CD4-positive, alpha-beta T cell treated with Interferon alpha-2 for 1 hour (primary cell): ENCODE data around the gene SH3RF1.
"Not testable (repeated sequence)": the region's sequence is repeated elsewhere in the genome, so short reads cannot be mapped to it uniquely, and the experiment has no call there.

Source experiments
- DNase-seq, 2 donors: peaks; one replicate each; pipeline ENCODE4 v3.0.0-alpha.2; 2020 to 2022

SH3RF1 gene

DNA sequence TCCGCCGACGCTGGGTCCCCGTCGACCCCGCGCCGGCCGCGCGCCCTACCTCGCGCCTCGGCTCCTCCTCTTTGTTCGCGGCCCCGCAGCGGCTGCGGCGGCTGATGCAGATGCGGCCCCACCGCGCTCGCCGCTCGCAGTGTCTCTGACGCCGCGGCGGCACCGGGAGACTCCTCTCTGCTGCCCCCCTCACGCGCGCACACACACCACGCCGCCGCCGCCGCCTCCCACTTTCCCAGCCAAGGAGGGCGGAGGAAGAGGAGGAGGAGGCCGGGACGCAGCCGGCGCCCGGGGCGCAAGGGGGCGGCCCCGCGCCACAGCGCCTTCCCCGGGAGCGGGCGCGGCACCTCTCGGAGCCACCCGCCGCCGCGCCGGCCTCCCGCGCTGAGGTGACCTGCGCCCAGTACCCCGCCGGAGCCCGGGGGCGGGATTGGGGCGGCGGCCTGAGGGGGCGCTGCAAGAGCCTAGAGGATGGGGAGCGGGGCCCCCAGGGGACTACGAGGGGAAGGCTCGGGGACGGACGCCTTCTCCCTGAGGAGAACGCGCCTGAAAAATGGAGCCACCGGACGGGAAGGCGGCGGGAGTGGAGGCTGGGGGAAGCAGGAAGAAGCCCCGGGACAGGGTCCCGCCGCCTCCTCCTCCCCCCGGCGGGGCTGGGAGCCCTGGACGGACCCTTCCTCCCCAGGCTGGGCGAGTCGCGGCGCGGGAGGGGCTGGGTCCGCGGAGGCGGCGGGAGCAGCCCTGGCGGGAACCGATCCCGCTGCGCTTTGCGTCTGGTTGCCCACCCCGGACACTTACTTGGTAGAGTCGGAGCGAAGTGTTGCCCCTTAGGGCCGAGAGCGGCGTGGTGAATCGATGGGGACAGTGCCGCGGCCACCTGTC lies at the start of gene SH3RF1:
Gene SH3RF1 (minus strand): TSS at position 147 of the 882 bp plus-strand sequence. CDS start 1,744 bp downstream, outside the sequence.
- peak; percentile 12 to 14 for DNase-seq

DNA sequence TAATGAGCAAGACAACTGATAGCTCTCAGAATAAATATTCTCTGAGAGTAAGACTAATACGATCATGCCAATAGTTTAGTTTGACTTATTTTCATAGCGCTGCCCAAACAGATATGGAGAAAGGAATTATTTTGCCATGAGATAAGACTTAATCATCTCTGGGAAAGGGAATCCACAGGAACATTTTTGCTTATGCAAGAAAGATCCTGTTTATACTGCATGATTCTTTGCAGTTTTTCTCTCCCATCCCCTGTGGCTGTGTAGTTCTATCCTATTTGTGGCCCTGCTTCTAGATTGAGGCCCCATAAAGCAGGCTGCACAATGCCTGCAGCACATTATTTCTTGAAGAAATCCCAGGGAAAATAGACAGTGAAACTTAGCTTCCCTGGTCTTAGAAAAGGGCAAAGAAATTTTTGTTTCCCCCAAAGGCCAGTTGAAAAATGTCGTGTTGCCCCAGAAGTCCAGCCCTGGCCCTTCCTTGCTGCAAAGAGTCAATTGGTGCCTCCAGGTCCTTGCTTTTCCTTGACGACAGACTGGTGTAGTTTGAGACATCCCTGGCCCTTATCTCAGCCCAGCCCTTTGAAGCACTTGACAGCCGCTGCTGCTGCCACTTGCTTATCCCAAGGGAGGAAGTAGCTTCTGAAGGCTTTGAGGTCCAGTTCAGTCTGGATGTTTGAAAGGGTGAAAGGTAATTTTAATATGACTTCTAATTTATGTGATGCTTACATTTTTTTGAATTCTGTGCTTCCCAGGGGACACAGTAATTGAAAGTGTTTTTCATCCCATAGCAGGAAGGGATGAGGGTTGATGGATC lies 45.0 kb upstream of the SH3RF1 start:
- no peak for DNase-seq

DNA sequence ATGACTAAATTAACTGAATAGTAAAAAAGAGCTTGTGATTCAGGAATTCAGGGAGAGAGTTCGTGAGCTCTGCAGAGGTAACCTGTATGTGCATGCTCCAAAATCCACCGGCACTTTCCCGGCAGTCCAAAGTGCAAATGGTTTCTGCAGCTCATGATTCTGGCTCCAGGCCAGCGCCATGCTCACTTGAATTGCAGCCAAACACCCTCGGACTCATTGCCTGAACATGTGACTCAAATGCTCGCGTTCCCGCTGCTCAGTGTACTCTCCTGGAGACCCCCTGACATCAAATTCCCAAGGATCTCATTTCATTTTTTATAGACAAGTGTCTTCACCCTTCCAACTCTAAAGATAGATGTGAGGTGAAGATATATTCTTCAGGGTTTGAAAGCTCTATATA lies 44.1 kb upstream of the SH3RF1 start:
- no peak for DNase-seq

- no peak for DNase-seq
Observed at GRCh38 chr4:169313732-169314131, 43.0 kb upstream of the SH3RF1 start.

- no peak for DNase-seq
Observed at GRCh38 chr4:169312690-169313422, 42.1 kb upstream of the SH3RF1 start.

DNA sequence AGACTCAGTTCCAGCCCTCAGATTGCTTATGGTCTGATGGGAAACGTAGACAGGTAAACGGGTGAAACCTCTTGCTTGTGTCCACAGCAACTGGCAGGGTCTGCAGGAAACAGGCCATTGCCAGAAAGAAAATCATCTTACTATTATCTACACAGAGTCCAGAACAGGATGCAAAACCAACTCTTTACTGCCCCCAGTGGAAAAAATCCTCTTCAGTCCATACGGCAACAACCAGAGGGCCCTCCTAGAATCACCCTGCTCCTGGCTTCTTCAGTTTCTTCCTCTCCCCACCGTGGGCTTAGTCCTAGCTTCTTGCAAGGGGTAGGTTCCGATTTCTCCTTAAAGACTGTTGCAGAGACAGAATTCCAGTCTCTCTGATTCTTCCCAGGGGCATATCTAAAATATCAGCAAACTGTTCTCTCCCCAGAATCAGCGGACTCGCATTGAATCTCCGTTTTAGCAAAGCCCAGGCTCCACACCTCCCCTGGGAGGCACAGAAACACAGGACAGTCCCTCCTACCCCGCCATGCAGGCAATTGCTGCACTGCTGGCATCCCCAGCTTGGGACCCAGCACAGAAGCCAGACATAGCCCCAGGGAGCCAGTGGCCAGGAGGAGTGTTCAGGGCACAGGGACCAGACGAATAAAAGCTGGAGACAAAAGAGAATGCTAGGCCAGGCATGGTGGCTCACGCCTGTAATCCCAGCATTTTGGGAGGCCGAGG lies 41.0 kb upstream of the SH3RF1 start:
- DNase-seq: peak; percentile 4 to 16

- no peak for DNase-seq
Observed at GRCh38 chr4:169309326-169309967, 38.7 kb upstream of the SH3RF1 start.

GRCh38 chr4:169307576-169307975 lies 36.8 kb upstream of the SH3RF1 start:
- DNase-seq: no peak

DNA sequence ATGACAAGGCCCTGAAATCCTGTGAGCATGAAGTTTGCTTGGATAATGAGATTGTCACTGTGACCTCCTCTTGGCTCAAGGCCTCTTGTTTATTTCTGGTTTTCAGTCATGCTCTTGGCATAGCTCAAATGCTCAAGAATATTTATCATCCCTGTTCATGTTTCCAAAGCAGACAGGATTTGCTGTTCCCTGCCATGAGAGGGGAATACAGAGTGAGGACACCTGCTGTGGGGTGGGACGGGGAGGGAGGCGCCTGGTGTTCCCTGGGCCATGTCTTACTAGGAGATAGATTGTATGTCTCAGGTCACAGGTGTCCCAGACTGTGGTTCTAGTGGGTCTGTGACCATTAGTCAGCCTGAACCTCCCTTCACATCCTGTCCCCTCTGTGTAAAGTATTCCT lies 34.9 kb upstream of the SH3RF1 start:
- DNase-seq: no peak

DNA sequence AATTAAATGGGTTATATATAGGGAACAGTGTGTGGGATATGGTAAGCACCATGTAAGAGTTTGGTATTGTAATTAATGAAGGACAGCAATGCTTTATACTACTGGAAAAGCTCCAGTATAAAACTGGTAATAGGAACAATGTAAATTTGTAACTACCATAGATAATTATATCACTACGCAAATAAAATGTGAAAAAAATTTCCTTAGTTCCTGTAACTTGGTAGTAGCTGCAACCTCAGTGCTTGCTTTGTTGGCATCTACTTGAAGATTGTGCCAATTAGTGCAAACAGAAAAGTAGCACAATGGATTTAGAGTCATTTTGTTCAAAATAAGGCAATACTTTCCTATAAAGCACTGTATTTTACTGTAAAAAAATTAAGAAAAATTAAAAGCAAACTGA lies 34.4 kb upstream of the SH3RF1 start:
- no peak for DNase-seq

- no peak for DNase-seq
Observed at GRCh38 chr4:169295822-169296221, 25.1 kb upstream of the SH3RF1 start.

DNA sequence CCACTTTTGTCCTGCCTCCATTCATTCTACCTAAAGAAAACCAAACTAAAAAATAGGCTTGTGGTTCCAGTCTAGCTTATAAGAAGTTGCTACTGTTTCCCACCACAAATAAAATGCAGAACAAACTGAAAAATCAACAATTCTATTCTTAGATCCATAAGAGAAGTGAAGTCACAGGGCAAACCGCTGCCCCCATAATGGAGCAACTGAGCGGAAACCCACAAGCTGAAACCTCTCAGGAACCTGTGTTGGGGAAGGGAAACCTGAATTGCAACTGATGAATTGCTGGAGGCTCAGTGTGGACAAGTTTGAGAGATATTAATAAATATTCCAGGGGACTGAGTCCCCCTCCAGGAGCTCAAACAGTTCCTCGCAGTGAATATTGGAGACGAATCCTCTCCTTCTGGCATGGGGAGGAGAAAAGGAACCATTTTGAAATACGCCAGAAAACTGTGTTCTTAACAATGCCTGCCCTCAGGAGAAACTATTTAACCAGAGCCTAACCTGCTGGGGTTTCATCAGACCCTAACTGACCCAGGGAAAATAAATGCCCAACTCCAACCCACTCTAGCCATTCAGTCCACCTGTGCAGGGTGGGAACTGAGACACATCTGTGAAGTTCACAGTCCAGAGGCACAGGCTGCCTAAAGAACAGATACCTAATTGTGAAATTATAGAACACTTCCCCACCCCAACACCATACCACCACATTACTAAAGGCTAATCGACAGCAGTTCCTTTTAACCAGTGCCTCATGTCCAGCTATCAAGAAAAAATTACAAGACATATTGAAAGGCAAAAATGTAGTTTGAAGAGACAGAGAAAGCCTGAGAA lies 22.8 kb upstream of the SH3RF1 start:
- peak; percentile 29 to 47 for DNase-seq

DNA sequence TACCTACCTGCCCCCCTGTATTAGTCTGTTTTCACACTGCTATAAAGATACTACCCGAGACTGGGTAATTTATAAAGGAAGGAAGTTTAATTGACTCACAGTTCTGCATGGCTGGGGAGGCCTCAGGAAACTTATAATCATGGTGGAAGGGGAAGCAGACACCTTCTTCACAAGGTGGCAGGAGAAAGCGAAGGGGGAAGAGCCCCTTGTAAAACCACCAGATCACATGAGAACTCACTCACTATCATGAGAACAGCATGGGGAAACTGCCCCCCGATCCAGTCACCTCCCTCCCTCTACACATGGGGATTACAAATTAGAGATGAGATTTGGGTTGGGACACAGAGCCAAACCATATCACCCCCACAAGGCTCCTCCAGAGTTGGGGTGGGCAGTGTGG lies 17.2 kb upstream of the SH3RF1 start:
- not testable (repeated sequence) for DNase-seq

GRCh38 chr4:169286562-169287301 lies 16.0 kb upstream of the SH3RF1 start:
- DNase-seq: no peak

DNA sequence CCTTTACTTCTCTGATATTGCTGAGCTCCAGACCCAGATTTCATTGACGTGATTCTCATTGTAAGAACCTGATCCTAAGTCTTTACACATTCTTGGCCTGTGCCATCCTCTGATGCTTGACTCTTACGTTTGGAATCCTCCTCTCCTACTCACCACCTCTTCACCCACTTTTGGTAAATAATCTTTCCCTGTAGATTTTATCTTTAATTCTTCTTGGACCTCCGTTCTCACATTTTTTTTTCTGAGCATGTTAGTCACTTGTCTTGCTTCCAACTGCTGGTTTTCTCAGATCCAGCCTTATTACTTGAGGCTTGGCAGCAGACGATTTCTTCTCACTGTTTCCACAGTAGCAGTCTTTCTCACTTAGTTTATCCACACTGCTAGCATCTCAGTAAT lies 12.4 kb upstream of the SH3RF1 start:
- no peak for DNase-seq

DNA sequence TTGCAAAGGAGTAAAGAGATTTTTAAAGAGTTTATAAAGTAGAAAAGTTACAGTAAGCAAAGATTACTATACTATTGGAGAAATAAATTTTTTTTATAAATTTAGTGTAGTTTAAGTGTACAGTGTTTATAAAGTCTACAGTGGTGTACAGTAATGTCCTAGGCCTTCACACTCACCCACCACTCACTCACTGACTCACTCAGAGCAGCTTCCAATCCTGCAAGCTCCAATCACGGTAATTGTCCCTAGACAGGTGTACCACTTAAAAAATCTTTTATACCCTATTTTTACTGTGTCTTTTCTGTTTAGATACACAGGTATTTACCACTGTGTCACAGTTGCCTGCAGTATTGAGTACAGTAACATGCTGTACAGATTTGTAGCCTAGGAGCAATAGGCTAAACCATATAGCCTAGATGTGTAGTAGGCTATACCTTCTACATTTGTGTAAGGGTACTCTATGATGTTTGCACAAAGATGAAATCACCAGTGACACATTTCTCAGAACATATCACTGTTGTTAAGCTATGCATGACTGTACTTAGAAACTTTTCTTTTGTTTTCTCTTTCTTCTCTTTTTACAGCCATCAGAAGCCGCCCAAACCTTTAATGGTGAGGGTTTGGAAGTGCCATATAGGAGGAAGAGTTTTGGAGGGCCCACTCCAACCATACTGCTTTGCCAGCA lies 11.8 kb upstream of the SH3RF1 start:
- no peak for DNase-seq

- no peak for DNase-seq
Observed at GRCh38 chr4:169279108-169279507, 8.4 kb upstream of the SH3RF1 start.

DNA sequence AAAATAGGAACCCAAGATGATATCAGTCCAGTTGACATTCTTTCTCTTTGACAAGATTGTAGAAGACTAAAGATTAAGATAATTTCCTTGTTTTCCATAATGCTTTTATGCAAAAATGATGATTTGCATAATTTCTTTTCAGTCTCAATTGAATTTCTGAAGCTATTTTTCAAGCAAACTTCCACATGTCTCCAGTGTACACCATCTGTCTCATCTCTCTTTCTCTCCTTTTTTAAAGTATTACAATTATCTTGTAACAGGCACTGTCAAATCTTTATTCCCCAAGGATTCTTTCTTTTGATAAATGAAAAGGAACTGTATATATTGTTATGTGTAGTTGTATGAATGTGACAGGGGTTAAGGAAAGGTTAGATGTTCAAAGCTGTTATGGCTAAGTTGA lies 7.9 kb upstream of the SH3RF1 start:
- no peak for DNase-seq

DNA sequence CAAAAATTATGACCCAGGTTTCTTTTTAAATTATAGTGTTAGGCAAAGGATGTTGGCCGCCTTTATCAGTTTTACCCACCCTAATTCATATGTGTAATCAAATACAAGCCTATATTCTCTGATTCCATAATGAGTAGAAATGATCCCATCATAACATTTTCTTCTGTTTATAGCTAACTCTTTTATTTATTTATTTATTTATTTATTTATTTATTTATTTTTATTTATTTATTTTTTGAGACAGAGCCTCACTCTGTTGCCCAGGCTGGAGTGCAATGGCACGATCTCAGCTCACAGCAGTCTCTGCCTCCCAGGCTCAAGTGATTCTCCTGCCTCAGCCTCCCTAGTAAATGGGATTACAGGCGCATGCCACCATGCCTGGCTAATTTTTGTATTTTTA lies 7.1 kb upstream of the SH3RF1 start:
- not testable (repeated sequence) for DNase-seq

GRCh38 chr4:169275180-169275579 lies 4.4 kb upstream of the SH3RF1 start:
- DNase-seq: no peak
